T-helper 2 cell treated with Interferon-gamma antibody and Interleukin-4, amounts not matched to agents 100 ng/mL and 5 ng/mL, for 36 hours (primary cell): ENCODE data around the gene HIPK2. TPM values are rescaled to one million over a fixed set of nuclear protein-coding genes. Genes with fewer than 3 reads are reported as not detected.

ENCODE experiments used
- intact Hi-C: fragments of 100-400 bp; cut with micrococcal nuclease; formaldehyde crosslinking; loops from one replicate; pipeline ENCODE4 v1.15.1; 2023
- total RNA-seq: library from RNA; stranded (reverse); gene quantifications from 2 replicates; pipeline ENCODE4 v1.2.3, GENCODE V29; 2022

The HIPK2 gene
- total RNA-seq, 1 donor from 2014 or later = 19.2 TPM

GRCh38 chr7:139753081-139753692 is 24.6 kb downstream of the HIPK2 start:
- intact Hi-C loops = no loop called here

- intact Hi-C loops = no loop called here
Observed at GRCh38 chr7:139752604-139753003, 25.2 kb downstream of the HIPK2 start.

DNA sequence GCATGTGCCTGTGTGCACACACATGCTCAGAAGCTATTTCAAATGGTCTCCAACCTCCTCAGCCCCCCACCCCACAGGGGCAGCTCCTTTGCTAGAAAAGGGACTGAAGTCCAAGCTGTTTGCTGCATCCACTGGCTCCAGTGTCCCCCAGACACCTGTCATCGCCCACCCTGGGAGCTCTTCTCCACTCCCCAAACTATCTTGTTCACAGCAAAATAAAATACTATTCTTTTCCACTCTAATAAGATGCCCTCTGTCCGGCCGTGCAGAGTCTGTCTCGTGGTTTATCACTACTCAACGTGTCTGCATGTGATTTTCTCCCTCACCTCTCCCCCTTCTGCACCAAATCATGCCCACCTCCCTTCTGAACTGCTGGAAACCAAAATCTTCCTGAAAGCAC is 25.6 kb downstream of the HIPK2 start:
- intact Hi-C loops = no loop called here

GRCh38 chr7:139750459-139751095 is 27.2 kb downstream of the HIPK2 start:
- intact Hi-C loops = no loop called here

DNA sequence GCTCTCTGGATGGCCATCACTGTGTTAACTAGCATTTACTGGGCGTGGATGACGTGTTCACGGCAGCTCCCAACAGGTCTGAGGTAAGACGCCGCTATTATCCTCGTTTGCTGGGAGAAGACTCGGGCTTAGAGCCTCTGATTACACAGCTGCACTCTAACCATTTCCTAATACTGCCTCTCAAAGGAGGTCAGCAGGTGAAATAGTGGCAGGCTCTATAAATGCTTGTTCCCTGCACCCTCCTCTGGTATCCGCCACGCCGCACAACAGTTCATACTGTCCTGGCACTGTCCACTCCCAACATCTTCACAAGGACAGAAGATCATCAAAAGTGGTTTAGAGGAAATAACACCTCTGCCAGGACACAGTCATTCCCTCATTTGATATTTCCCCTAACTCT is 28.3 kb downstream of the HIPK2 start:
- intact Hi-C loops = no loop called here

GRCh38 chr7:139748941-139749340 is 28.9 kb downstream of the HIPK2 start:
- intact Hi-C loops = no loop called here

- intact Hi-C loops = no loop called here
Observed at GRCh38 chr7:139748373-139748765, 29.4 kb downstream of the HIPK2 start.

DNA sequence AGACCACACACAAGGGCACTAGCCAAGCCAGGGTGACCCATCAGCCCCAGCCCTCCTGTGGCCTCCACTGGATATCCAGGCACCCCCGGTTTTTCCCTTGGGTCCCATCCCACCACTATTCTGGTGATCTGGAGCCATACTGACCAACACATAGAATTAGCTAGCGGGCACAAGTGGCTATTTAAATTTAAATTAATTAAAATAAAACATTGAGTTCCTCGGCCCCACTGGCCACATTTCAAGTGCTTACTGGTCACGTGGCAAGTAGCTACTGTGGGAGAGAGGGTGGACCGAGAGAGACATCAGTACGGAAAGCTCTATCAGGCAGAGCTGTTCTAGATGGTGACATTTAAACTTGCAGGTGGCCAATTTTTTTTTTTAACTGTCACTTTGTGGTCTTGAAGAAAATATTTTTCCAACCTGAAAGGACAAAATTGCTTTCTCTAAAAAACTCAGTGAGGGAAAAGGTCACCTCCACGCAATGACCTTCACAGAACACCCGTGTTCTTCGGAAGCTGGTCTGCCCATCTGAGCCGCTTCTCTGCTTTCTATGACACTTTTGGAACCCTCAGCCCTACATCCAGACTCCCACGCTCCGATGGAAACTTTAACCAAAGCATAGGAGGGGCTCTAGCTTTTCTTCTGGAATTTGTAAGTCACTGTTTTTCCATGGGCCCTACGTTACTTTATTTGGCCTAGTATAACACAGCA is 30.0 kb downstream of the HIPK2 start:
- intact Hi-C loops = no loop called here

GRCh38 chr7:139746652-139747051 is 31.1 kb downstream of the HIPK2 start:
- intact Hi-C loops = no loop called here

GRCh38 chr7:139745678-139746143 is 32.1 kb downstream of the HIPK2 start:
- intact Hi-C loops = no loop called here

GRCh38 chr7:139744768-139745677 is 32.8 kb downstream of the HIPK2 start:
- intact Hi-C loops = no loop called here

DNA sequence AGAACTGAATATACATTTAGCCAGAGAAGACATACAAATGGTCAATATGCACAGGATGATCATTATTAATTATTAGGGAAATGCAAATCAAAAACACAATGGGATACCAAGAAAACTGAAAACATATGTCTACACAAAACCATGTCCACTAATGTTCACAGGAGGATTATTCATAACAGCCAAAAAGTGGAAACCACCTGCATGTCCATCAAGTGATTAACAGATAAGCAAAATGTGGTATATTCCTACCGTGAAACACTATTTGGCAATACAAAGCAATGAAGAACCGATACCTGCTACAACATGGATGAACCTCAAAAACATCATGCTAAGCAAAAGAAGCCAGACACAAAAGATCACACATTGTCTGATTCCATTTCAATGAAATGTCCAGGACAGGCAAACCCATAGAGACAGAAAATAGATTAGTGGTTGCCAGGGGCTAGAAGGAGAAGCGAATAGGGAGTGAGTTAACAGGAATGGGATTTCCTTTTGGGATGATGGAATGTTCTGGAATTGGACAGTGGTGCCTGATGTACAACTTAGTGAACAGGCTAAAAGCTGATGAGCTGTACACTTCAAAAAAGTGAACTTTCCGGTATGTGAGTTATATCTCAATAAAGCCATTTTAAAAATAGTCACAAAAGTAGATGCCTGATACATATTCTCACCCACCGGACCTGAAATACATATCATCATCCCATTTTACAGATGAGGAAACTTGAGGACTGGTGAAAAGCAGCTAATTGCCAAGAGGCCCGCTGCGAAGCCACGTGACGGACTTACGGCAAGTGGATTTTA is 33.6 kb downstream of the HIPK2 start:
- intact Hi-C loops = no loop called here

DNA sequence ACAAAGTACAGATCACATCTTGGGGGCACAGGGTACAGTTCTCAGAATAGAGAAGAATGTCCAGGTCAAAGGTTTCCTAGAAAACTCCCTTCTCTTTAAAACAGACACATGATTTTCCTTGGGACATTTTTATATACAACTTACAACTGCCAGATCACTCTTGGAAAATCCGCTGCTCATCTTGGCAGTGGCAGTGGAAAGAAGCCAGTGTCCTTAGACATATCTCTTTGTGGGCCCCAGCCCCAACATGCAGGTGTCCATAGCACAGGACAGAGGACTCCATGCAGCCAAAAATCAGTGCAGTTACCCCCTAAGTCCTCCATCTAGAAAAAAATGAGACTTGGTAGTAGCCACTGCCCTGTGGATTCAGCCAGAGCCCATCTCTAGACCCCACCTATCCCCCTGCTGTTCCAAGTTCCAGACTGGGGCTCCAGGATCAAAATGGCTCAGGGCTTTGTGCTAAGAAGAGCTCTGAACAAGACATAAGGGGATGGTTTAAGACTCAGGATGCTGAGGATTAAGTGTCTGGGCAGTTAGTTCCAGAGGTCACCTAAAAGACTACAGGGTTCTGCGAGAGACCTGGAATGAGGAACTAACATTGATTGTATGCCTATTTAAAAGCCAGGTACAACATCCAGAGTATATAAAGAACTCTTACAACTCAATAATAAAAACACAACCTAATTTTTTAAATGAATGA is 34.4 kb downstream of the HIPK2 start:
- intact Hi-C loops = no loop called here

- intact Hi-C loops = no loop called here
Observed at GRCh38 chr7:139741789-139742344, 35.9 kb downstream of the HIPK2 start.

GRCh38 chr7:139741239-139741638 is 36.6 kb downstream of the HIPK2 start:
- intact Hi-C loops = no loop called here

DNA sequence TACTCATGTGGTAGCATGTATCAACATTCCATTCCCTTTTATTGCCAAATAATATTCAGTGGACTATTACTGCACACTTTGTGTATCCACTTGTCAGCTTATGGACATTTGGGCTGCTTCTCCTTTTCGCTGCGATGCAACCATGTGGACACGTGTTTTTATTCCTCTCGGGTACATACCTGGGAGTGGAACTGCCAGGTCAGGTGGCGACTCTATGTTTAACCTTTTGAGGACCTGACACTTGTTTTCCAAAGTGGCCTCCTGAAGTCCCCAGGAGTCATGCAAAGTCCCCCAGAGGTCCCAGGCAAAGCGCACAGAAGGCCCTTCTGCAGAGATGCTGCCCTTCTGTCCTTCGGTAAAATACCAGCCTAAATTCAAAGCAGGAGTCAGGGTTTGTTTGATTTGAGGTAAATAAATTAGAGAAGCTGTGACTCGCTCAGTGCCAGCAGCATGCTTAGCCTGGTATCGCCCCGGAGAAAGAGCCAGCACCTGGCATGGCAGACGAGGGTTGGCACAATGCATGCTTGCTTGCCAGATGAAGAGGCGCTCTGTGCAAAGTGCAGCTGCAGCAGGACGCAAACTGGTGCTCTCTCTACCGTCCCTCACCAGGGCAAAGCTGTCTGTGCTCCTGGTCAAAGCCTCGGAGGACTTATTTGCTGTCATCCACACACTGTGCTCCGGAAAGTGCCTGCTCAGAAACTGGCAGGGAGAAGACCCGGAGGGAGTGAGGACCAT is 37.8 kb downstream of the HIPK2 start:
- intact Hi-C loops = no loop called here

DNA sequence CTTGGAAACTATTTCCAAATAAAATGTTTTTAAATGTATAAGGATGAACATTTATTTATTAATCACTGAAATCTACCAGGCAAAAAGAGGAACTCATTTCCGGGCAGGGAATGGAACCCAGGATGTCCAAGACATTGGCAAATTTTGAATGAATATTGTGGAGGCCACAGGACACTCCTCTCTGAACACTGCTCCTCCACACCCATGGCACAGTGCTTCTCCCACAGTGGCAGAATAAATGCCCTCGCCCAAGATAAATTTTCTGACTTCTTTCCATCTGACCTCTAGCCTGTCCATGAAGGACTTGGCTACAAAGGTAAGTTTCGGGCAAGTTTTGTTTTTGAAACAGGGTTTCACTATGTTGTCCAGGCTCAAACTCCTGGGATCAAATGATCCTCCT is 39.0 kb downstream of the HIPK2 start:
- intact Hi-C loops = no loop called here

- intact Hi-C loops = no loop called here
Observed at GRCh38 chr7:139738101-139738489, 39.7 kb downstream of the HIPK2 start.
